Adrenal gland (tissue), 5 donors: ENCODE results near the gene ZNF232.

Experiments
- POLR2A ChIP-seq, 2 donors: fragments of 450-650 bp; IDR thresholded peaks; one replicate each; pipeline ENCODE4 v1.6.1; 2017; ENCODE audit warnings: antibody characterized with exemption in 2 of 2, mild to moderate bottlenecking in 2 of 2, moderate library complexity in 1 of 2
- TF ChIP-seq, protein P1 (sequence below), 6 experiments: fragments of 450-650 bp in 4 of 6; fragments of 200-600 bp in 2 of 6; sonication (generic) in 1 of 6; IDR thresholded peaks; 1 replicate in 5 of 6; 2 replicates in 1 of 6; pipeline versions ENCODE4 v1.5.1 to v1.8.0; 2016 to 2021; ENCODE audit warnings: antibody characterized with exemption in 6 of 6, mild to moderate bottlenecking in 2 of 6, moderate library complexity in 1 of 6
- donor health status: DM: no; HTN: no; CAD: no.

DNA sequence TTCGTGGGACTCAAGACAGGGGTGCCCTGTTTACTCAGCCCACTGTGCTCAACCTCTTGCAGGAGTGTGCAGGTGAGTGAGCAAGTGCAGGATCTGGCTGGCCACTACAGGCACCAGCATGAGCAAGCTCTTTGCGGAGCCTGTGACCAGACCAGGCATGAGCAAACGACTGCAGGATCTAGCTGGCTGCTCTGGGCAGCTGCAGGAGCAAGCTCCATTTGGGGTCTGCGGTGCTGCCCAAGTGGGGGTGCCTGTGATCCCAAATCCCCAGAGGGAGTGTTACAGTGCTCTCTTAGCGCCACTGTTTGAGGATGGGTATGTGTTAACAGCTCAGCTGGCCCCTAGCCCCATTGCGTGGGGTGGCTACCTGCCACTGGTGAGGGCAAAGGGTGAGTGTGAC lies 6.5 kb upstream of the ZNF232 start:
- TF ChIP-seq, protein P1, sequence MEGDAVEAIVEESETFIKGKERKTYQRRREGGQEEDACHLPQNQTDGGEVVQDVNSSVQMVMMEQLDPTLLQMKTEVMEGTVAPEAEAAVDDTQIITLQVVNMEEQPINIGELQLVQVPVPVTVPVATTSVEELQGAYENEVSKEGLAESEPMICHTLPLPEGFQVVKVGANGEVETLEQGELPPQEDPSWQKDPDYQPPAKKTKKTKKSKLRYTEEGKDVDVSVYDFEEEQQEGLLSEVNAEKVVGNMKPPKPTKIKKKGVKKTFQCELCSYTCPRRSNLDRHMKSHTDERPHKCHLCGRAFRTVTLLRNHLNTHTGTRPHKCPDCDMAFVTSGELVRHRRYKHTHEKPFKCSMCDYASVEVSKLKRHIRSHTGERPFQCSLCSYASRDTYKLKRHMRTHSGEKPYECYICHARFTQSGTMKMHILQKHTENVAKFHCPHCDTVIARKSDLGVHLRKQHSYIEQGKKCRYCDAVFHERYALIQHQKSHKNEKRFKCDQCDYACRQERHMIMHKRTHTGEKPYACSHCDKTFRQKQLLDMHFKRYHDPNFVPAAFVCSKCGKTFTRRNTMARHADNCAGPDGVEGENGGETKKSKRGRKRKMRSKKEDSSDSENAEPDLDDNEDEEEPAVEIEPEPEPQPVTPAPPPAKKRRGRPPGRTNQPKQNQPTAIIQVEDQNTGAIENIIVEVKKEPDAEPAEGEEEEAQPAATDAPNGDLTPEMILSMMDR (IDR thresholded peaks at IDR 0.05): no peak
- no peak for TF ChIP-seq POLR2A (IDR thresholded peaks at IDR 0.05)
